GM04503 (cell line): Measurements from ENCODE around the gene OBI1.

Experiments
- DNase-seq: peaks from one replicate; pipeline ENCODE4 v3.0.0-alpha.2; 2012; ENCODE audit warnings: low read depth

OBI1 gene

GRCh38 chr13:78576261-78576660 lies 82.7 kb downstream of the OBI1 start:
- no peak for DNase-seq

DNA sequence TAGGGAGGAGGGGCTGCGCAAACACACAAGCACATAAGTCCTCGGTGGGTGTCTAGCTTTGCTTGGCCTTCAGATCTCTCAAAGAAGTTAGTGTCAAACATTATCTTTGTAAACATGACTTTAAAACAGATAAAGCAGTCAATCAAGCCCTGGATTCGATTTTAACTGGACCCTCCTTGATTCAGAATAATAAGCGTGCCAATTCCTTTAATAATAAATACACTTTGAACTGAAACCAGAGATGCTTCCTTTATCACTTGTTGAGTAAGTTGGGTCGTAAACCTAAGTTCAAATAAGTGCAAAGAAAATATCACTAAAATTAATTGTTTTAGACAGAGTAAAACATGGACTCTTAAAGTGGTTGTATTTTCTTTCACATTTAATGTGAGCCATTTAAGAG lies 86.5 kb downstream of the OBI1 start:
- no peak for DNase-seq

GRCh38 chr13:78569029-78569428 lies 89.9 kb downstream of the OBI1 start:
- DNase-seq: no peak

DNA sequence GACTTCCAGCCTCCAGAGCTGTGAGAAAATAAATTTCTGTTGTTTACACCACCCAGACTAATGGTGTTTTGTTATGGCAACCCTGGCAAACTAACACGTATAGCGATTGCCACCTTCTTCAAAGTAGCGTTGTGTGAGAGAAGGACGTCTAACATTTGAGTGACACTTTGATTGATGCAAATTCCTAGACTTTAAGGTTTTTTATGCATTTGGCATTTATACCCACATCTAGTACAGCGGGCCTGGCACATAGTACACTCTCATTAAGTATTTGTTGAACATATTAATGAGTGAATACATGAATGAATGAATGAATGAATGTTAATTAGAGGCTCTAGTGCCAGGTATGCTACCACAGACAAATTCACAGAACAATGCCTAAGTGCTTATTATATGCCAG lies 92.3 kb downstream of the OBI1 start:
- no peak for DNase-seq
